GM19452 (cell line): ENCODE measurements around the gene SRGAP3.

ENCODE experiments used
- ATAC-seq: cut with Tn5 transposase; IDR thresholded peaks from one replicate; pipeline ENCODE4 v1.9.1; 2021; ENCODE audit not compliant: unreplicated experiment

SRGAP3 gene

DNA sequence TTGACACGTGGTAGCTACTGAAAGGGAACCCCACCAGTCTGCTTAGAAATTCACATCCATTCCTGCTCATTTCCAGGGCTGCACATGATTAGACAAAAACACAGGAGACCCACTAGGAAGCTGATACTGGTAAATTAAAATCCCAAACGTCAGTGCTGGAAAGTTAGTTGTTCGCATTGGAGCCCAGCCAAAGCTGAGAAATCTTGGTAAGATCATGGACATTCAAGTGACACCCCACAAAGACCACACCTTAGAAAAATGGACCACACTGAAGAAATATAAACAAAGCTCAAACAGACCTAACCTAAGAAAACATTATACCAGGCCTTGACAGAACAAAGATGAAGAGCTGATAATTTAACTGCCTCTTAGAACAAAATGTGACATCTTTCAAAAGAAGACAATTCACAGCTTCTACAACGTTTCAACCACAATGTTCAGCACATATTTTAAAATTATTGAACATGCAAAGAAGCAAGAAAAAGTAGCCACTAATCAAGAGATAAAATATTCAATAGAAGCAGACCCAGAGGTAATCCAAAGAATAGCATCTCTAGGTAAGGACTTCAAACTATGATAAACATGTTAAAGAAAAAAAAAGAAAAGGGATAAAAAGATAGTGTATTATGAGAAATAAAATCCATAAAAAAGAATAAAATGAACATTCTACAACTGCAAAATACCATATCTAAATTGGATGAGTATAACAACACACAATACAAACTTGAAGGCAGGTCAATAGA lies 306.5 kb downstream of the SRGAP3 start:
- ATAC-seq = no peak

DNA sequence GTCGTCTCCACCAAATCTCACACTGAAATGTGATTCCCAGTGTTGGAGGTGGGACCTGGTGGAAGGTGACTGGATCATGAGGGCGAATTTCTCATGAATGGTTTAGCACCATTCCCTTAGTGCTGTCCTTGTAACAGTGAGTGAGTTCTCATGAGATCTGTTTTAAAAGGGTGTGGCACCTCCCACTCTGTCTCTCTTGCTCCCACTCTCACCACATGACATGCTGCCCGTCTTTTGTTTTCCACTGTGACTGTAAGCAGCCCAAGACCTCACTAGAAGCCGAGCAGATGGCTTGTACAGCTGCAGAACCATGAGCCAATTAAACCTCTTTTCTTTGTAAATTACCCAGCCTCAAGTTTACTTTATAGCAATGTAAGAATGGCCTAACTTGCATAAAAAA lies 307.3 kb downstream of the SRGAP3 start:
- no peak for ATAC-seq

DNA sequence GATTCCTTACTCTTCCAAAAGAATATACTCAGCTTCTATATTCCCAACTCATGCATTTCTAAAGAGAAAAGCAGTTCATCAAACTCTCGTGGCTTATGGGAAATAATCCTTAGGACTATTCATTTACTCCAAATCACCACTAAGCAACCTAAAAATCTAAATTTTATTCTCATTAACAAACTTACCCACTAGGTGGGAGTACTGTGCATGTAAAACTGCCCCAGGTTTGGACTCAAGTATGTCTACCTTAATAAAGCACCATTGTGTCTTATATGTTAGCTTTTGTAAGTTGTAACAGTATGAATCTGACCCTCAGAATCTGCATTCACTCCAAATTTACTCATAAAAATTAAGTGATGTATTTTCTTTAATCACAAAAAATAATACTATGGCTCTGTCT lies 311.4 kb downstream of the SRGAP3 start:
- no peak for ATAC-seq

DNA sequence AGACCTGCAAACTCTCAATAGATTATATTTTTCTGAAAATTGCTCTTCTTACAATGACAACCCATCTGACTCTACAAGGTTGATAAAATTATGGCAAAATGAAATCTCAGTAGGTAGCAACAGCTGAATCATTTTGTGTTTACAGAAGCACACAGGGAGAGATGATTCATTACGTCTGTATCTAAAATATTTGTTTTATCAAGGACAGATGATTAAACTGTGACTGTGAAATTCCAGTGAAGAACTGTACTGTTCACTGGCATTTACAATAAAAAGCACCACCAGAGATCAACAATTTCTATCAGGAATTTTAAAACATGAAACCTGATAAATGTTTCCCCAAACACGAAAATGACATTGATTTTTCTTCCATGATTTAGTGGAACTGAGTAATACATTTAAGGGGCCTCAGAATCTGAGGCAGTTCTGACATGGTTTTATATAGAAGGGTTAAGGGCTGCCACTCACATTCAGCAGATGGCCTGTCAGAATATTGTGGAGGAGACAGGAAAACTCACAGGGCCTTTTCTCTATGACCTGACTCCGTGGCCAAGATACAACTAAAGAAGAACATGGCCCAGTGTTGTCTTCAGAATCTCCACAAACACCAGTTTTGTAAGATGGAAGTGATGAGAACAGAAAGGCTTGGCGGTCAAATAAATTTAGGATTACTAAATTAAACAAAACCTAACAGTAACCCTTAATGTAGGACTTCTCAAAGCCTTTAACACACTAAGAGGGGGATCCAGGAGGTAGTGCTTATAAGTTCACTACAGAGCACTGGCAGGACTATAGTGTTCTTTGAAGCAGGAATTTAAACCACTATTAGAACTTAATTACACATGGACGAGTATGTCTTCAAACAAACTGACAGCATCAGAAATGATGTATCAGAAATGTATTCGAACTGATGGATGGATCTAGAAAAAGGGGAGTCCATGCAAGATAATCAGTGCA lies 312.1 kb downstream of the SRGAP3 start:
- ATAC-seq = no peak

DNA sequence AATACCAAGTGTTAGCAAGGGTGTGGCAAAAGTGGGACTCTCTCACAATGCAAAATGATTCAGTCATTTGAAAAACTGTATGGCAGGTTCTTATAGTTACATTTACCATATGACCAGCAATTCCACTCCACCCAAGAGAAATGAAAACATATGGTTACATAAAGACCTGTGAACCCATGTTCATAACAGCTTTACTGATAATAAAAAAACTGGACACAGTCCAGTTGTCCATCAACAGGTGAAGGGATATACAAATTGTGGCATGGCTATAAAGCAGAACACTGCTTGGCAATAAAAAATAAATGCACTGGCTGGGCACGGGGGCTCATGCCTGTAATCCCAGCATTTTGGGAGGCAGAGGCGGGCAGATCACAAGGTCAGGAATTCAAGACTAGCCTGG lies 316.9 kb downstream of the SRGAP3 start:
- no peak for ATAC-seq

DNA sequence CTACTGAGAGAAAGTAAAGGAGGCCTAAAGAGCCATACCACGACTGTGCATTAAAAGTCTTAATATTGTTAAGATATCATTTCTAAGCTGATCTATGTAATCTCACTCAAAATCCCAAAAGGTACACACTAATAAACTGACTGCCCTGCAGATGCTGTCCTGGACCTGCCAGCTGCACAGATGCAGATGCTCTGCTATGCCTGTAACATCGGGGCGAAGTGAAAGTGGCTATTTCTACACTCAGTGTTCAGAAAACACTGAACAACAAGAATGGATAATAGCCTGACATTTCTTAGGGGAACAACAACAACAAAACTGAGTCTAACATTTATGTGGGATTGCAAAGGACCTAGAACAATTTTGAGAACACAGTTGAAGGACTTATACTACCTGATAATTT lies 318.1 kb downstream of the SRGAP3 start:
- no peak for ATAC-seq
